HCT116 (cell line): ENCODE results near the gene KLHL5. TPM values are rescaled to one million over a fixed set of nuclear protein-coding genes. Genes with fewer than 3 reads are reported as not detected.
"Not testable (repeated sequence)": the region's sequence is repeated elsewhere in the genome, so short reads cannot be mapped to it uniquely, and the experiment has no call there.

Experiments used
- ATAC-seq: fragments of 200-7000 bp; cut with Tn5 transposase; 2 replicates; pipeline ENCODE4 v1.9.1; 2020; ENCODE audit warnings: mild to moderate bottlenecking, moderate library complexity
- BruUV-seq: library from RNA; stranded (reverse); fragments of 400-500 nt; replicated peaks from 2 replicates; lab custom pipeline; 2021; lab: Mats Ljungman, UMichigan
- CTCF ChIA-PET: fragments of 300-600 bp; sonication (Branson Sonifier 250); formaldehyde crosslinking; loops from one replicate; lab custom pipeline; 2021; ENCODE audit warnings: antibody characterized with exemption; lab: Charles Lee
- POLR2A ChIA-PET: fragments of 300-600, 350-600 bp; sonication (Branson Sonifier 250); formaldehyde crosslinking; loops from one replicate; lab custom pipeline; 2021; ENCODE audit warnings: antibody characterized with exemption; lab: Charles Lee
- RAD21 ChIA-PET, 2 experiments: fragments of 300-600 bp; sonication (Branson Sonifier 250); formaldehyde crosslinking; loops; one replicate each; lab custom pipeline; 2023; ENCODE audit warnings: low total read pairs in 2 of 2; ENCODE audit not compliant: uncharacterized antibody in 2 of 2, unreplicated experiment in 2 of 2, low non-redundant PET in 1 of 2; lab: Charles Lee
- DNase-seq: peaks from one replicate; pipeline ENCODE4 v3.0.0-alpha.2; 2010; ENCODE audit warnings: low read depth, low spot score
- H2AFZ ChIP-seq: fragments of 200-600 bp; shearing (Covaris generic), sonication (generic); 2 replicates; pipeline ENCODE4 v1.6.1; 2017; ENCODE audit warnings: low read depth, mixed run types, mixed read lengths, antibody characterized with exemption, low read length; ENCODE audit not compliant: poor library complexity, severe bottlenecking
- H3K27ac ChIP-seq: 2 replicates; pipeline ENCODE4 v1.5.1; 2012; ENCODE audit warnings: low read depth, low read length
- H3K27me3 ChIP-seq: fragments of 200-600 bp; sonication (generic); 2 replicates; pipeline ENCODE4 v1.6.1; 2016; ENCODE audit warnings: mixed run types, low read length, mixed read lengths; ENCODE audit not compliant: insufficient read depth
- H3K36me3 ChIP-seq, 2 experiments: fragments of 200-500 bp in 1 of 2; fragments of 200-600 bp in 1 of 2; sonication (Bioruptor generic) in 1 of 2; sonication (generic) in 1 of 2; 2 replicates each; pipeline versions ENCODE4 v1.5.1 to v1.6.1; 2014 to 2016; ENCODE audit warnings: low read length in 2 of 2, inconsistent platforms in 1 of 2, mixed read lengths in 1 of 2, mixed run types in 1 of 2; ENCODE audit not compliant: insufficient read depth in 2 of 2, control insufficient read depth in 1 of 2
- H3K4me1 ChIP-seq, 2 experiments: fragments of 200-600 bp in 1 of 2; sonication (generic) in 1 of 2; 2 replicates each; pipeline versions ENCODE4 v1.5.1 to v1.6.1; 2012 to 2017; ENCODE audit warnings: low read length in 2 of 2, inconsistent platforms in 1 of 2, mild to moderate bottlenecking in 1 of 2, mixed read lengths in 1 of 2, mixed run types in 1 of 2, moderate library complexity in 1 of 2; ENCODE audit not compliant: insufficient read depth in 2 of 2, control insufficient read depth in 1 of 2
- H3K4me2 ChIP-seq: fragments of 200-600 bp; sonication (generic); 2 replicates; pipeline ENCODE4 v1.6.1; 2017; ENCODE audit warnings: mixed run types, low read length, mixed read lengths
- H3K4me3 ChIP-seq, 2 experiments: fragments of 200-600 bp in 1 of 2; sonication (generic) in 1 of 2; replicated peaks in 1 of 2; 2 replicates each; pipeline ENCODE4 v1.5.1; 2011 to 2016; ENCODE audit warnings: low read length in 2 of 2, control low read depth in 1 of 2, low read depth in 1 of 2, mild to moderate bottlenecking in 1 of 2, mixed read lengths in 1 of 2, mixed run types in 1 of 2
- H3K79me2 ChIP-seq: fragments of 200-600 bp; sonication (generic); 2 replicates; pipeline ENCODE4 v1.6.1; 2017; ENCODE audit warnings: mild to moderate bottlenecking, mixed run types, low read length, moderate library complexity, mixed read lengths; ENCODE audit not compliant: insufficient read depth
- H3K9ac ChIP-seq: fragments of 200-600 bp; sonication (generic); 2 replicates; pipeline ENCODE4 v1.6.1; 2016; ENCODE audit warnings: low read length, mixed read lengths
- H3K9me2 ChIP-seq: fragments of 200-600 bp; sonication (generic), shearing (Covaris generic); 2 replicates; pipeline ENCODE4 v1.6.1; 2017; ENCODE audit warnings: mixed run types, mild to moderate bottlenecking, moderate library complexity; ENCODE audit not compliant: insufficient read depth
- H3K9me3 ChIP-seq, 2 experiments: fragments of 200-500 bp in 1 of 2; fragments of 200-600 bp in 1 of 2; sonication (Bioruptor generic) in 1 of 2; sonication (generic) in 1 of 2; 2 replicates each; pipeline ENCODE4 v1.6.1; 2014 to 2017; ENCODE audit warnings: low read length in 2 of 2, mixed read lengths in 2 of 2, inconsistent platforms in 1 of 2, low read depth in 1 of 2, mild to moderate bottlenecking in 1 of 2, mixed run types in 1 of 2, moderate library complexity in 1 of 2; ENCODE audit not compliant: control insufficient read depth in 1 of 2, insufficient read depth in 1 of 2
- H4K20me1 ChIP-seq: fragments of 200-600 bp; sonication (generic), shearing (Covaris generic); 2 replicates; pipeline ENCODE4 v1.6.1; 2017; ENCODE audit warnings: mixed run types, mild to moderate bottlenecking, moderate library complexity; ENCODE audit not compliant: insufficient read depth
- ZFX ChIP-seq: fragments of 450-650 bp; IDR thresholded peaks from 2 replicates; pipeline ENCODE4 v1.6.1; 2017
- intact Hi-C: fragments of 100-400 bp; cut with micrococcal nuclease; formaldehyde crosslinking; loops from 2 replicates; pipeline ENCODE4 v1.10.0; 2022
- total RNA-seq: library from RNA; stranded (reverse); gene quantifications from one replicate; pipeline ENCODE4 v1.2.1, GENCODE V29; 2021; ENCODE audit not compliant: unreplicated experiment

Gene KLHL5
- total RNA-seq, 1 experiment from 2014 or later: 20.8 TPM

DNA sequence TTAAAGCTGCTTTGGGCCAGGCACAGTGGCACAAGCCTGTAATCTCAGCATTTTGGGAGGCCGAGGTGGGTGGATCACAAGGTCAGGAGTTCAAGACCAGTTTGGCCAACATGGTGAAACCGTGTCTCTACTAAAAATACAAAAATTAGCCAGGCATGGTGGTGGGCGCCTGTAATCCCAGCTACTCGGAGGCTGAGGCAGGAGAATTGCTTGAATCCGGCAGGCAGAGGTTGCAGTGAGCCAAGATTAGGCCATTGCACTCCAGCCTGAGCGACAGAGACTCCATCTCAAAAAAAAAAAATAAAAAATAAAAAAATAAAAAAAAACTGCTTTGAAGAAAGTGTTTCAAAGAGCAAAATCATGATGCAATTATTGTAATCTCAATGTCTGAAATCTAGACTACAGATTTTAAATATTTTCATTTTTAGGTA, 30.4 kb upstream of the KLHL5 start:
- CTCF ChIA-PET: not testable (repeated sequence)

DNA sequence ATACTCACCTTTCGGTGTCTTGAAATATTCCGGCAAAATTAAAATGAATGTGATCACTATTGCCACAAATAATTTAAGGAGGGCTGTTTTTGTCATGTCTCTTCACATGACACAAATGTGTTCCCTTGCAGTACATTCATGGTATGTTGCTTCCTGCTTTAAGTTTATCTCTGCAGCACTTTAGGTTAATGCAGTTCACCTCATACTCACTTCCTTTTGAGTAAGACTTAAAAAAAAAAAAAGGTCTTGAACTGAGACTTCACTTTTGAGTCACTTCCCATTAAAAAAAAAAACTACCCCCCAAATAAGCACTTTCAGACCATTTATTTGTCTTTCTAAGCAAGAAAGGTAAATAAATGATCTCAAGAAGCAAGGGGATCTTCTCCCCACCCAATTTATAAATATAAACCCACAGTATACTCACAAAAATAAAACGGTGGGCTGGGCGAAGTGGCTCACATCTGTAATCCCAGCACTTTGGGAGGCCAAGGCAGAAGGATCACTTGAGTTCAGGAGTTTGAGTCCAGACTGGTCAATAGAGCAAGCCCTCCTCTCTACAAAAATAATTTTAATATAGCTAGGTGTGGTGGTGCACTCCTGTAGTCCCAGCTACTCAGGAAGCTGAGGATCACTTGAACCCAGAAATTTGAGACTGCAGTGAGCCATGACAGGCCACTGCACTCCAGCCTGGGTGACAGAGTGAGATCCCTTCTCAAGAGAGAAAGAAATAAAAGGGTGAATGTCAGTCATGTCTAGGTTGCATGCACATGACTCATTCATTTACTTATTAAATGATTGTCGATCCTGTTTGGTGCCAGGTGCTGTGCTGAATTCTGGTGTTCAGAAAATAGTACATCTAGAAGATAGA, 29.6 kb upstream of the KLHL5 start, which contains the start of gene TMEM156:
TMEM156 (minus strand) TSS at position 192 of the 868 bp plus-strand sequence; CDS start at position 96, 96 bp downstream.
- H3K4me2 ChIP-seq: peak within 1 kb of the TSS; percentile 42
- H4K20me1 ChIP-seq: no peaks in the 10 kb centered on the region
- no peaks in the 10 kb centered on the region for H3K9me2 ChIP-seq
- DNase-seq (no peak), ATAC-seq (no peak)
- H3K9me3 ChIP-seq: no peaks in the 10 kb centered on the region
- H3K4me1 ChIP-seq: peaks cover 0 to 13% of the 10 kb centered on the region in 2 experiments; a peak in 2 of 4 replicates
- no peak within 1 kb of the TSS for H3K27ac ChIP-seq
- no peaks in the 10 kb centered on the region for H3K27me3 ChIP-seq
- TF ChIP-seq ZFX: no peak
- no peak within 1 kb of the TSS for H3K9ac ChIP-seq
- ChIA-PET POLR2A (no interaction called here), RAD21 (no interaction called here), CTCF (interaction anchor here (1.1 kb wide), 1 partner anchor 9 kb away, joined by 3 read pairs; no protein-coding TSS in a partner anchor)
- H3K79me2 ChIP-seq: no peaks in the 10 kb centered on the region
- H3K36me3 ChIP-seq: no peaks in the 10 kb centered on the region
- H3K4me3 ChIP-seq: no peak within 1 kb of the TSS
- BruUV-seq: no TSS peak
- intact Hi-C loops: no loop called here
- H2AFZ ChIP-seq: peak within 1 kb of the TSS; percentile 67

More for the DNA sequence above, 30.4 kb upstream of the KLHL5 start:
- intact Hi-C loops, H3K9ac ChIP-seq, H3K4me3 ChIP-seq, H3K9me3 ChIP-seq, H3K27ac ChIP-seq, ATAC-seq, H4K20me1 ChIP-seq, POLR2A ChIA-PET, H3K79me2 ChIP-seq, H3K27me3 ChIP-seq, BruUV-seq, H3K36me3 ChIP-seq, H3K9me2 ChIP-seq, DNase-seq, H3K4me2 ChIP-seq, RAD21 ChIA-PET: not testable (repeated sequence)
- Histone ChIP-seq H3K4me1 (peaks cover 0 to 13% of the 10 kb centered on the region in 2 experiments; a peak in 2 of 4 replicates), H2AFZ (peak overlapping the region; percentile 67)
